PFSK-1 (cell line): ENCODE data around the gene FXYD4.

Experiments
- REST ChIP-seq, 2 experiments: IDR thresholded peaks; 2 replicates each; pipeline versions ENCODE4 v1.6.1 to v1.8.0; 2011 to 2012; ENCODE audit warnings: low read depth in 2 of 2, low read length in 2 of 2, control low read depth in 1 of 2, inconsistent platforms in 1 of 2, mild to moderate bottlenecking in 1 of 2, moderate library complexity in 1 of 2; ENCODE audit not compliant: insufficient read depth in 1 of 2
- TAF1 ChIP-seq: IDR thresholded peaks from 2 replicates; pipeline ENCODE4 v1.6.1; 2012; ENCODE audit warnings: low read length, control low read depth, borderline replicate concordance; ENCODE audit not compliant: insufficient read depth

- TF ChIP-seq REST (IDR thresholded peaks at IDR 0.05; ENCODE audit: insufficient read depth in 1 of 2, low read depth in 2 of 2, low read length in 2 of 2) (no peak), TAF1 (no peak)
Observed at GRCh38 chr10:43354879-43355380, 16.5 kb upstream of the FXYD4 start.
